Measurements from ENCODE around the gene CDHR5.

Gene CDHR5

DNA sequence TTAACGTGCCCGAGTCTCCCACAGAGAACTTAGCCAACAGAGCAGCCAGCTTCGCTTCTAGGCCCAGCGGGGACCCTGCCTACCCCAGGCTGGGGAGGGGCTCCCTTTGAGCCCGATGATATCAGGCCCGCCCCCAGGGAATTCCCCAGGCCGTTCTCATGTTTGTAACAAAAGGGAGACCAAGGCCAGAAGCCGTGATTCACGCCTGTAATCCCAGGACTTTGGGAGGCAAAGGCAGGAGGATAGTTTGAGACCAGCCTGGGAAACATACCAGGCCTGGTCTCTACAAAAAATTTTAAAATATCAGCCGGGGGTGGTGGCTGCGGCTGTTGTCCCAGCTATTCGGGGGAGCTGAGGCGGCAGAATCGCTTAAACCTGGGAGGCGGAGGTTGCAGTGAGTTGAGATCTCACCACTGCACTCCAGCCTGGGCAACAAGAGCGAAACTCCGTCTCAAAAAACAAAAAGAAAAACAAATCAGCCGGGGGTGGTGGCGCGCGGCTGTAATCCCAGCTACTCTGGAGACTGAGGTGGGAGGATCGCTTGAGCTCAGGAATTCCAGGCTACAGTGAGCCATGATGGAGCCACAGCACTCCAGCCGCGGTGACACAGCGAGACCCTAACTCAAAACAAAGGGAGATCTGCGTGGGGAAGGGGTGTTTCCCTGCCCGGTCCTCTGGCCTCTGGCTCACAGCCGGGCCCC is 14.0 kb upstream of the CDHR5 start:
- Mint-ChIP-seq H3K36me3 (peaks cover 6% of the 10 kb centered on the region), H3K4me1 (peaks cover 14% of the 10 kb centered on the region), H3K4me3 (no peak overlapping the region), H3K27ac (no peak overlapping the region), H3K9me3 (no peaks in the 10 kb centered on the region), H3K27me3 (peaks cover 74% of the 10 kb centered on the region)
- CTCF ChIA-PET: no interaction called here
- DNase-seq: no peak

DNA sequence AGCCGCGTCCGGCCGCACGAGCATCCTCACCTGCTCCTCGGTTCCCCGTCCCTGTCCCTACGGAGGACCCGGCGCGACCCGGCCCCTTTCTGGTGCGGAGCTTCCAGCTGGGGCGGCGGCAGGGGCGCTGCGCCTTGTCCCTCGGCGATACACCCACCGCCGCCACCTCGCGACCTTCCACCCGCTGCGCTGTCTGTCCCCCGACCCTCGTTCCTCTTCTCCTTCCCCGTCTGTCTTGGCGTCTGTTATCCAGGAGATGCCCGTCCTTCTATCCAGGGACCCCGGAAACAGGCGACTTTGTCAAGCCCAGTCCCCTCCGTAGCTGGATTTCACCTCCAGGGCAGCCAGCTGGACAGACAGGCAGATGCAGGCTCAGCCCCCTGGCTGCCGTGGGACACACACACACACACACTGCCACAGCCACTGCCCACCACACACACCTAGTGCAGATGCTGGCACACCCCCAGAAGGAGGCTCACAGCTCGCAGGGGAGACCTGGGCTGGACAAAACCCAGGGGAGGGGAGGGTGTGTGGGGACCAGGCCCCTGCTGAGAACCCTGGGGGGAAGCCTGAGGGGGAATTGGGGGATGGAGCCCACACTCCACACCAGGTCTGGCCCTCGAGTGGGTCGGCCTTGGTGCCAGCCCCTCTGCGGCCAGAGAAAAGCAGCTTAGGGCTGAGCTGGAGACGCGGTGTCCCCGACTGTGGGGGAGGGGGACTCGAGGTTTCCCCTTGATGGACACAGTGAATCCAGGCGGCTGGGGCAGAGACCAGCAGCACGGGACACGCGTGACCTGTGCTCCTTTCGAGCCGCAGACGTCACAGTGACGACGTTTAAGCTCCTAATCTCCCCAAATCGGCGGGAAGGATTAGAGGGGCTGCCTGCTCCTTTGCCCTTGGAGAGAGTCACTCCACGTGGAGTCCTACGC is 13.1 kb upstream of the CDHR5 start:
- CTCF ChIA-PET: no interaction called here
- Mint-ChIP-seq H3K27ac (peak overlapping the region; percentile 50), H3K4me3 (no peak overlapping the region), H3K27me3 (peaks cover 74% of the 10 kb centered on the region), H3K36me3 (peaks cover 6% of the 10 kb centered on the region), H3K4me1 (peaks cover 14% of the 10 kb centered on the region), H3K9me3 (no peaks in the 10 kb centered on the region)
- no peak for DNase-seq

DNA sequence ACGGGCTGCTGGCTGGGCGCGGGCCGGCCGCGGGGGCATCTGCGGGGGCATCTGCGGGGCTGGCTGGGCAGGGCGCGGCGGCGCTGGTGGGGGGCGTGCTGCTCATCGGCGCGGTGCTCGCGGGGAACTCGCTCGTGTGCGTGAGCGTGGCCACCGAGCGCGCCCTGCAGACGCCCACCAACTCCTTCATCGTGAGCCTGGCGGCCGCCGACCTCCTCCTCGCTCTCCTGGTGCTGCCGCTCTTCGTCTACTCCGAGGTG is 12.5 kb upstream of the CDHR5 start:
- H3K4me1 Mint-ChIP-seq: peaks cover 14% of the 10 kb centered on the region
- CTCF ChIA-PET: no interaction called here
- no peaks in the 10 kb centered on the region for H3K9me3 Mint-ChIP-seq
- H3K27ac Mint-ChIP-seq: no peak overlapping the region
- H3K4me3 Mint-ChIP-seq: no peak overlapping the region
- DNase-seq: no peak
- peaks cover 6% of the 10 kb centered on the region for H3K36me3 Mint-ChIP-seq
- peaks cover 74% of the 10 kb centered on the region for H3K27me3 Mint-ChIP-seq

DNA sequence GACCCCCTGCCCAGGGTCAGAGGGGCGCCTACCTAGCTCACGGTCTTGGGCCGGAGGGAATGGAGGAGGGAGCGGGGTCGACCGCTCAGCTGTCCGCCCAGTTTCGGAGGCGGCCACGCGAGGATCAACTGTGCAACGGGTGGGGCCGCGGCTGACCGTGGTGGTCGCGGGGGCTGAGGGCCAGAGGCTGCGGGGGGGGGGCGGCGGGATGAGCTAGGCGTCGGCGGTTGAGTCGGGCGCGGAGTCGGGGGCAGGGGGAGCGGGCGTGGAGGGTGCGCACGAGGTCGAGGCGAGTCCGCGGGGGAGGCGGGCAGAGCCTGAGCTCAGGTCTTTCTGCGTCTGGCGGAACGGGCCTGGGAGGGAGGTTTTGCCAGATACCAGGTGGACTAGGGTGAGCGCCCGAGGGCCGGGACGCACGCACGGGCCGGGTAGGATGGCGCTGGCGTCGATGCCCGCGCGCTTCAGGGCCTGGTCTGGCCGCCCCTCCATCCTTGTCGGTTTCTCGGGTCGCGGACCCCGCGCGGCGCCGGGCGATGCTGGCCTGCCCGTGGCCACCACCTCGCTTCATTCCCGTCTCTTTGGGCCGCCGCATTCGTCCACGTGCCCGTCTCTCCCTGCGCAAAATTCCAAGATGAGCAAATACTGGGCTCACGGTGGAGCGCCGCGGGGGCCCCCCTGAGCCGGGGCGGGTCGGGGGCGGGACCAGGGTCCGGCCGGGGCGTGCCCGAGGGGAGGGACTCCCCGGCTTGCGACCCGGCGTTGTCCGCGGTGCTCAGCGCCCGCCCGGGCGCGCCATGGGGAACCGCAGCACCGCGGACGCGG is 12.0 kb upstream of the CDHR5 start, which contains the start of gene DRD4:
Gene DRD4 (plus strand): TSS at position 759 of the 822 bp plus-strand sequence. CDS start 36 bp downstream, at position 795.
- no peak within 1 kb of the TSS for H3K4me3 Mint-ChIP-seq
- H3K9me3 Mint-ChIP-seq: no peaks in the 10 kb centered on the region
- peaks cover 6% of the 10 kb centered on the region for H3K36me3 Mint-ChIP-seq
- peak within 1 kb of the TSS; percentile 50 for H3K27ac Mint-ChIP-seq
- H3K4me1 Mint-ChIP-seq: peaks cover 14% of the 10 kb centered on the region
- DNase-seq: no peak
- CTCF ChIA-PET: no interaction called here
- H3K27me3 Mint-ChIP-seq: peaks cover 69% of the 10 kb centered on the region

DNA sequence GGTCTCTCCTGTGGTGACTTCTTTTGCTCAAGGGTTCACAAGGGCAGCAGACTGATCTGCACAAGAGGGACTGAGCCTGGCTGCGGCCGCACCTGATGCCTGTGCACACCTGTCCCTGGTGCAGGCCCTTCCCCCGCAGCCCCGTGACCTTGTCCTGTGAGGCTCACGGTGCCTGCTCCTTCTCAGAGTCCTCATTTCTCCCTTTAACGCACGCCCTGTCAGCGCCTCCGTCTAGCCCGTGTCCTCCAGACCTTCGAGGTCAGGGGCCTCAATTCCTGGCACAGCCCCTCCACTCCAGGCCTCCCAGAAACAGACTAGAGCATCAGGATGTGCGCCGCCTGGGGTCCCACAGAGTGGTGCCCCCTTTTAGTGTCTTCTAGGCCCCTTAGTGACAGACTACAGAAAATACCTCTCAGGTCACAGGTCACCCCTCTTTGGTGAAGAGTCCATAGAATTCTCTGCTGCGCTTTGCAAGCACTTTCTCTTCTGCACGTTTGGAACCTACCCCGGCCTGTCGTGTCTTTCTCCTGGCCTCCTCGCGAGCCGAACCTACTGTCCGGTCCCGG is 11.3 kb upstream of the CDHR5 start:
- no peak overlapping the region for H3K4me3 Mint-ChIP-seq
- no peak overlapping the region for H3K27ac Mint-ChIP-seq
- CTCF ChIA-PET: no interaction called here
- H3K36me3 Mint-ChIP-seq: peaks cover 6% of the 10 kb centered on the region
- no peaks in the 10 kb centered on the region for H3K9me3 Mint-ChIP-seq
- H3K4me1 Mint-ChIP-seq: peaks cover 14% of the 10 kb centered on the region
- H3K27me3 Mint-ChIP-seq: peaks cover 62% of the 10 kb centered on the region
- no peak for DNase-seq

DNA sequence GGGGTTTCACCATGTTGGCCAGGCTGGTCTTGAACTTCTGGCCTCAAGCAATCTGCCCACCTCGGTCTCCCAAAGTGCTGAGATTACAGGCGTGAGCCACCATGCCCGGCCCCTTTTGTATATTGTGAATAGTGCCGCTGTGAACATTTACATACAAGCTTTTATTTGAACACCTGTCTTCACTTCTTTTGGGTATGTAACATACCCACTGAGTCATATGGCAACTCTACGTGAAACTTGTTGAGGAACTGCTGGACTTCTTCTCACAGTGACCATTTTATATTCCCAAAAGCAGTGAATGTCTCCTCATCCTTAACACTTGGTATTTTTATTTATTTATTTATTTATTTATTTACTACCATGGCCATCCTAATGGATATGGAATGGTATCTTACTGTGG is 6.1 kb upstream of the CDHR5 start:
- H3K4me3 Mint-ChIP-seq: no peak overlapping the region
- CTCF ChIA-PET: no interaction called here

DNA sequence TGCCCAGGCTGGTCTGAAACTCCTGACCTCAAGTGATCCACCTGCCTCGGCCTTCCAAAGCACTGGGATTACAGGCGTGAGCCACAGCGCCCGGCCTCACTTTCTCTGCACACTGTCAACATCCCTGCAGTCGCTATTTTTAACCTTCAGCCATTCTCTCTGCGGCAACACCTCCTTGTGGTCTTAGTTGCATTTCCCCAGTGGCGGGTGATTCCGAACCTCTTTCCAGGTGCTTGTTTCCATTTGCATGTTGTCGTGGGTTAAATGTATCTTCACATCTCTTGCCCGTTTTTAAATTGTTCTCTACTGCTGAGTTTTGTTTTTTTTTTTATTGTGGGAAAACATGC is 4.5 kb upstream of the CDHR5 start:
- Mint-ChIP-seq H3K9me3 (no peaks in the 10 kb centered on the region), H3K27me3 (peaks cover 45% of the 10 kb centered on the region), H3K4me1 (peaks cover 20% of the 10 kb centered on the region), H3K4me3 (peak overlapping the region; percentile 22), H3K36me3 (peaks cover 4% of the 10 kb centered on the region), H3K27ac (peak overlapping the region; percentile 19)
- CTCF ChIA-PET: no interaction called here
- no peak for DNase-seq

More for the DNA sequence above, 6.1 kb upstream of the CDHR5 start:
- DNase-seq: no peak
- H3K27ac Mint-ChIP-seq: no peak overlapping the region
- peaks cover 4% of the 10 kb centered on the region for H3K36me3 Mint-ChIP-seq
- H3K4me1 Mint-ChIP-seq: peaks cover 20% of the 10 kb centered on the region
- no peaks in the 10 kb centered on the region for H3K9me3 Mint-ChIP-seq
- peaks cover 41% of the 10 kb centered on the region for H3K27me3 Mint-ChIP-seq

DNA sequence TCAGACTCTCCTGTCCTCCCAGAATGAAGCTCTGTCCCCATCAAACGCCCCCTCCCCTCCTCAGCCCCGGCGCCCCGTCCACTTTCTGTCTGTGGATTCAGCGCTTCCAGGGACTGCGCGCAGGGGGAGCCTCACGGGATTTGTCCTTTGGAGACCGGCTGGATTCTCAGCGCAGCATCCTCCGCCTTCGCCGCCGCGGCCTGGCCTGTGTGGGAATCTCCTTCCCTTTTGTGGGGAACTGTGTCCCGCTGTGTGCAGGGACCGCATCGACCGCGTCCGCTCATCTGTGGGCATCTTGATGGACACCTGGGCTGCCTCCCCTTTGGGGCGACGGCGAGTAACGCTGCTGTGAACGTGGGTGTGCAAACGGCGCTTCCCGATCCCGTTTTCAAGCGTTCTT is 3.3 kb upstream of the CDHR5 start:
- CTCF ChIA-PET: no interaction called here
- Mint-ChIP-seq H3K9me3 (no peaks in the 10 kb centered on the region), H3K36me3 (peaks cover 4% of the 10 kb centered on the region), H3K27me3 (peaks cover 50% of the 10 kb centered on the region), H3K27ac (no peak overlapping the region), H3K4me3 (no peak overlapping the region), H3K4me1 (peaks cover 20% of the 10 kb centered on the region)
- no peak for DNase-seq

DNA sequence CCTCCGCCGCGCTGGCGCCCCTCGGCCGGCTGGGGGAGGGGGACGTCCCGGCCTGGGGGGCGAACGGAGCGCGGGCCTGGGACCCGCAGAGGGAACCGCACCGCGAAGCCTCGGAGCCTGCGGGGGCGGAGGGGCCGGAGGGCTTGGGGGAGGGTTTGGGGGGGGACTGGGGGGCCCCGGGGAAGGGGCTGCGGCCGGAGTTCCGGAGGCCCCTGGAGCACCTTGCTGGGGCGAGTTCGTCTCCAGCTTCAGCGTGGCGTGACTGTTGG is 2.5 kb upstream of the CDHR5 start:
- DNase-seq: no peak
- Mint-ChIP-seq H3K36me3 (peaks cover 4% of the 10 kb centered on the region), H3K4me3 (no peak overlapping the region), H3K27ac (no peak overlapping the region), H3K27me3 (peaks cover 50% of the 10 kb centered on the region), H3K9me3 (no peaks in the 10 kb centered on the region), H3K4me1 (peaks cover 20% of the 10 kb centered on the region)
- CTCF ChIA-PET: no interaction called here

DNA sequence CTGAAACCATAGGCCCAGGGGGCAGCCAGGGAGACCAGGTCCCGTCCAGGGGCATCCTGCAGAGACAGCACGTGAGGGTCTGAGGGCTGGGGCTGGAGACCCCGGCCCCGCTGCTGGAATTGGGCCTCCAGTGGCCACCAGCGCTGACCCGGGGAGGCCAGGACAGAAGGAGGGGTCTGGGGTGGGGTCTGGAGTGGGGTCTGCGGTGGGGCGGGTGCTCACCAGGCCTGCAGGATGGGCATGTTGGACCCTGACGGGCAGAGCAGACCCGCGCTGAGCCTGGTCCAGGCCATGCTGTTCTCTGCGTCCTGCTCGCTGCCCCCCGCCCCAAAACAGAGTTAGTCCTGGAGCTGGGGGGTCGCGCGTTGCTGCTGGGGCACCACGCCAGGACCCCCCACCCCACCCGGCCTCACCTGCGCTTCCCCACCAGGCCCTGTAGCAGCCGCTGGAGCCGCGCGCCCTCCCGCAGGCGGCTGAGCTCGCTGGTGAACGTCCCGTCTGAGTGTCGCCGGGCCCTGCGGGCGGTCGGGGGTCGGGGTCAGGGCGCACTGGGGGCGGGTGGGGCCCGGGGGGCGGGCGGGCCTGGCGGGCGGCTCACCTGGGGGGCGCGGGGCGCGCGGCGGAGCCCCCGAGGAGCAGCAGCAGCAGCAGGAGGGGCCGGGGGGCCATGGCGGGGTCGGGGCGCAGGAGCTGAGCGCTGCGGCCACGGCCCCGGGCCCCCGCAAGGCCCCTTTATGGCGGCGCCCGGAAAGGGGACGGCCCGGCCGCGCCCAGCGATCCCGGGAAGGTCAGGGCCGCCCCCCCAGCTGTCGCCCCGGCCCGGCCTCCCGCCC is 1.9 kb upstream of the CDHR5 start, which contains the start of gene SCT:
Gene SCT (minus strand): TSS at position 707 of the 833 bp plus-strand sequence. CDS start 38 bp downstream, at position 669.
- no peak for DNase-seq
- no peaks in the 10 kb centered on the region for H3K9me3 Mint-ChIP-seq
- H3K4me1 Mint-ChIP-seq: peaks cover 20% of the 10 kb centered on the region
- no peak within 1 kb of the TSS for H3K4me3 Mint-ChIP-seq
- H3K27me3 Mint-ChIP-seq: peaks cover 50% of the 10 kb centered on the region
- peaks cover 4% of the 10 kb centered on the region for H3K36me3 Mint-ChIP-seq
- CTCF ChIA-PET: no interaction called here
- H3K27ac Mint-ChIP-seq: no peak within 1 kb of the TSS

DNA sequence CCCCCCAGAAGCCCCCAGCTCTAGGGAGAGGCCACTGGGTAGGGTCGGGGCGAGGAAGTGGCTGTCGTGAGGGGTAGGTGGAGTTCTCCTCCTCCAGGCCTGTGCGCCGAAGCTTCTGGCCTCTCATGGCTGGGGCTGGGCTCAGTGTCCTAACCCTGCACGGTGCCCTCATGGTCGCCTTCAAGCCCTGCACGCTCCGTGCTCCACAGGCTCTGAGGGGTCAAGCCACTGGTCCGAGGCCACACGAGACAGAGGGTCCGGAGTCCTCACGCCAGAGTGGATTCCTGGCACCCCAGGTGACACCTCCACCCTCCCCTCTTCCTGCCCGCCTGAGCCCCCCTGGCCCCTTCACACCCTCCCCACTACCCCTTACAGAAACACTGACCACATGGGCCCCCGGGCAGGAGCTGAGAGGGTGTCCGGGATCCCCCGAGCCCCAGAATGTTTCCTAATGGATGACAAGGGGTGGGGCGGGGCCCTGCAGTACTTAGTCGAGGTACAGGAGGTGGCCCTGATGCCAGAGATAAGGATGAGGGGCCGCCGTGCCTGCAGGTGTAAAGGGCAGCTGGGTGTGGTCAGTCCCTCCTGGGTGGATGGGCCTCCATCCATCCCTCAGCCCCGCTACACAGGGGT is 997 bp upstream of the CDHR5 start:
- DNase-seq: no peak
- H3K9me3 Mint-ChIP-seq: no peaks in the 10 kb centered on the region
- CTCF ChIA-PET: no interaction called here
- H3K4me1 Mint-ChIP-seq: peaks cover 20% of the 10 kb centered on the region
- H3K36me3 Mint-ChIP-seq: peaks cover 4% of the 10 kb centered on the region
- peaks cover 50% of the 10 kb centered on the region for H3K27me3 Mint-ChIP-seq
- no peak overlapping the region for H3K27ac Mint-ChIP-seq
- H3K4me3 Mint-ChIP-seq: no peak overlapping the region

DNA sequence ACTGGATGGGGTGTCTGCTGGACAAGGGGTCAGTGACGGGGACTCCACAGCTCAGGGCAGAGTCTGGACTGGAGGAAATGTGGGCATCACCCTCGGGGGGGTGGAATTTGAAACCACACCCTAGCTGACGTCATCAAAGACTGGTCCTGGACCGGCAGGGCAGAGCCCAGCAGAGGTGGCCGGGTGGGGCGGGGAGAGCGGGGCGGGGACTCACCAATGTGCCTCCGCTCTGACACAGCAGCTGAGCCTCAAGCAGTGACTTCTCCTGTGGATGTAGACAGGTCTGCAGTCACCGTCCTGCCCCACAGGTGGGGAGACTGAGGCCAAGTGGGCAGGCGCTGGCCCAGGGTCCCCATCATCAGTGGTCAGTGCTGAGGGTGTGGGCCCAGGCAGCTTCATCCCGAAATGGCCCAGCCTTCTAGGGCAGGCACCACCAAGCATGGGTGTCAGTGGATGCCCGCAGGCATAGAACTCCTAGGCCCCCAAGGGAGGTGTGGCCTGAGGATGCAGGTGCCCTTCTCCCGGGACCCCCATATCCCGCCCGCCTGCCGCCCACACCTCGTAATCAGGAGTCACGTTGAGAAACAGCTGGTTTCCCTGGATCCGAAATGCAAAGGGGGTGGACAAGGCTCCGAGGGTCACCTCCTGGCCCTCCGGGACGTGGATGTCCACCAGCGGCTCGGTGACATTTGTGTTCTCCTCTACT is 603 bp downstream of the CDHR5 start:
- CTCF ChIA-PET: no interaction called here
- H3K4me3 Mint-ChIP-seq: no peak overlapping the region
- H3K4me1 Mint-ChIP-seq: peaks cover 14% of the 10 kb centered on the region
- peaks cover 49% of the 10 kb centered on the region for H3K27me3 Mint-ChIP-seq
- H3K27ac Mint-ChIP-seq: peak overlapping the region; percentile 14
- peaks cover 4% of the 10 kb centered on the region for H3K36me3 Mint-ChIP-seq
- DNase-seq: no peak
- H3K9me3 Mint-ChIP-seq: no peaks in the 10 kb centered on the region

DNA sequence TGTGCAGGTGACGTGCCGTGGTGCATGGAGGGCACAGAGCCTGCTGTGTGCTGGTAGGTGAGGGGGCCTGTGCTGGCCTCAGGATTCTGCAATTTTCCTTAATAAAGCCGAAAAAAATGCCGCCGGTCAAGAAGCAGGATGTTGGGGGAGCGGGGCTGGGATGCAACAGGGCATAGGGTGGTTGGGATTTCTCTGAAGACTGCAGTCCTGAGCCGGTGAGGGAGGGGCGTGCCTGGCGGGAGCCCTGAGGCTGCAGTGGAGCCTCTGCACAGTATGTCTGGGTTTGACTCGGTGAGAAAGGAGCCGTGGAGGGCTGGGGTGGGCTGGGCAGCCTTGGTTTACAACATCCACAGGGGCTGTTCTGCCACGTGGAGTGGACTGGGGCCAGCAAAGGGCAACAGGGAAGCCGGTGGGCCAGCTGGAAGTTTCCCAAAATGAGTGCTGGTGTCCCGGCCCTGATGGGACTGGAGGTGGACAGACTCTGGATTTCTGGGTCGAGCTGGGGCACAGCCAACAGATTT is 1.3 kb downstream of the CDHR5 start:
- Mint-ChIP-seq H3K27me3 (peaks cover 41% of the 10 kb centered on the region), H3K36me3 (peaks cover 2% of the 10 kb centered on the region), H3K9me3 (no peaks in the 10 kb centered on the region), H3K27ac (peak overlapping the region; percentile 78), H3K4me1 (peaks cover 7% of the 10 kb centered on the region), H3K4me3 (no peak overlapping the region)
- CTCF ChIA-PET: no interaction called here
- no peak for DNase-seq
